ENCODE data around the gene FOXC2. TPM values are rescaled to one million over a fixed set of nuclear protein-coding genes. Genes with fewer than 3 reads are reported as not detected.

FOXC2 gene
- total and polyA plus RNA-seq, 11 donors: 0.76 to 3.3 (median 1.4) TPM

DNA sequence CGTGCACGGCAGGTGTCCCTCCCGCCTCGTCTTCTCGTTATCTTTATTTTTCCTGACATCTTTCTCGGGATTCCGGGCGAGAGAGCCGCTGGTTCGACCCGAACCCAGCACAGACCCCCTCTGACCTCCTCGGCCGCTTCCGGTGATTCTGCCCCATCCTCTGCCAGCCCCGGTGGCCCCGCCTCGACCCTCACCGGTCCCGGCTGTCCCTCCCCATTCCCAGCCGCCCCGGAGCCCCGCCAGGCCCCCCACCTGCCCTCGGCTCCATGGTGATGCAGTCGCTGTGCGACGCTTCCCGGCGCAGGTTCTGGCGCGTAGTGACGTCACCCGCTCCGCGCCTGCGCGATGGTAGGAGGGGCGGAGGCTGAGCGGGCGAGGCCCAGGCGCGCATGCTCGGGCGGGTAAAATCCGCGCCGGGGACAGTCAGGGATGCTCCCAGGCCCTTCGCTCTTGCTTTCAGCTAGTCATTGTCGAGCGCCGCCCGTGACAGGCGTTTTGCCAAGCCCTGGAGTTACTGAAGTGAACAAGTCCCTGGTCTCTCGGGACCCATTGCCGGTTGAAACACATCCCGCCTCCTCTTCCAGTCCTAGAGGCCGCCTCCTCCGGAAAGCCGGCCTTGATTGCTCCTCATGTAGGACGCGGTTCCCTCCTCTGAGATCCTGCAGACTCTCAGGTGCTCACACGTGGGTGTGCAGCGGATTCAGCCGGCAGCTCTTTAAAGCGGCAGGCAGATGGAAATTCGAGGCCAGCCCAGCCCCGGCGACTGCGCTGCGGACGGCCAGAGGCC, 11.5 kb upstream of the FOXC2 start, which contains the start of gene MTHFSD:
TSS of gene MTHFSD (minus strand) at position 319 of the 787 bp plus-strand sequence. CDS start at position 268, 51 bp downstream.
- H3K27me3 ChIP-seq: peaks cover 0 to 18% (median 0%) of the 10 kb centered on the region in 9 donors
- peaks cover 0 to 20% (median 17%) of the 10 kb centered on the region in 9 donors for H3K36me3 ChIP-seq
- TF ChIP-seq, protein P1, sequence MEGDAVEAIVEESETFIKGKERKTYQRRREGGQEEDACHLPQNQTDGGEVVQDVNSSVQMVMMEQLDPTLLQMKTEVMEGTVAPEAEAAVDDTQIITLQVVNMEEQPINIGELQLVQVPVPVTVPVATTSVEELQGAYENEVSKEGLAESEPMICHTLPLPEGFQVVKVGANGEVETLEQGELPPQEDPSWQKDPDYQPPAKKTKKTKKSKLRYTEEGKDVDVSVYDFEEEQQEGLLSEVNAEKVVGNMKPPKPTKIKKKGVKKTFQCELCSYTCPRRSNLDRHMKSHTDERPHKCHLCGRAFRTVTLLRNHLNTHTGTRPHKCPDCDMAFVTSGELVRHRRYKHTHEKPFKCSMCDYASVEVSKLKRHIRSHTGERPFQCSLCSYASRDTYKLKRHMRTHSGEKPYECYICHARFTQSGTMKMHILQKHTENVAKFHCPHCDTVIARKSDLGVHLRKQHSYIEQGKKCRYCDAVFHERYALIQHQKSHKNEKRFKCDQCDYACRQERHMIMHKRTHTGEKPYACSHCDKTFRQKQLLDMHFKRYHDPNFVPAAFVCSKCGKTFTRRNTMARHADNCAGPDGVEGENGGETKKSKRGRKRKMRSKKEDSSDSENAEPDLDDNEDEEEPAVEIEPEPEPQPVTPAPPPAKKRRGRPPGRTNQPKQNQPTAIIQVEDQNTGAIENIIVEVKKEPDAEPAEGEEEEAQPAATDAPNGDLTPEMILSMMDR (IDR thresholded peaks at IDR 0.05): no peak
- TF ChIP-seq POLR2A (IDR thresholded peaks at IDR 0.05): peak in 1 of 2 donors; percentile 85
- H3K4me1 ChIP-seq: peaks cover 0 to 15% (median 11%) of the 10 kb centered on the region in 12 donors
- H3K4me3 ChIP-seq: peak within 1 kb of the TSS; percentile 55 to 100 (median 92)
- ATAC-seq (peak; percentile 92 to 98 (median 96)), DNase-seq (peak; percentile 94 to 98 (median 95))
- WGBS, 4 donors: 4 to 8% (median 6%) methylated on average over 39 to 70 of the region's 70 CpGs
- H3K9me3 ChIP-seq: no peaks in the 10 kb centered on the region
- intact Hi-C loops (cut with DNase I): no loop called here
- peak within 1 kb of the TSS; percentile 61 to 93 (median 86) for H3K27ac ChIP-seq

DNA sequence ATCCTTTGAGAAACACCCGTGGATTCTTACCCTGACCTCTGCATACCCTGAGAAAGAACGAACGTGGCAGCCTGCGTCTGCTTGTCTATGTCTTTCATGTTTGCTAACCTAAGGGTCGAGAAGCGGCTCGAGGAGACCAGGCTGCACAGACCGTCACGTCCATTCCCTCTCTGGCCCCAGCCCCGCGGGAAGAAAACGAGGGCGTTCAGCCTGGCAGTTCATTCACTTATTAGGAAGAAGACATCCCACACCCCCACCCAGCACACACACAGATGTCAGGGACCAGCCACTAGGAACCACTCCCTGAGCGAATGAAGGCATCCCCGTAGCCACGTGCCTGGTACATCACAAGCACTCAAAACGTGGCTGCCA, 10.9 kb upstream of the FOXC2 start:
- H3K27me3 ChIP-seq: peaks cover 0 to 23% (median 0%) of the 10 kb centered on the region in 9 donors

DNA sequence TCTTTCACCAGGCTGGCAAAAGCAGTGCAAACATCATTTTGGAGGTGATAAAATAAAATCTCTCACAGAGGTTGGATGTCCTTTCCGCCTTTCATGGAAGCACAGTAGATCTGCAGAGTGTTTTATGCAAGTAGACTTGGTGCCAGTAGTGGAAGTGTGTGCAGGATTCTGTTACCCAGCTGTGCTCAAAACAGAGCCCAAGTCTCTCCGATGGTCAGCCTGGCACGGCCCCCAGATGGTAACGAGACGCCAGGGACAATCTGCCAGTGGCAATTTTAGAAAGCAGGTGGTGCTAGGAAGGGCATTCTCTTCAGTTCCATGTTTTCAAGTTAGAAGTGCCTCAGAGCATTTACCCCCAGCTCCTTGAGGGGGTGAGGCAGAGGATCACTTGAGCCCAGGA, 10.1 kb upstream of the FOXC2 start:
- no peak for DNase-seq
- Histone ChIP-seq H3K27ac (no peak overlapping the region), H3K36me3 (peaks cover 0 to 8% (median 4%) of the 10 kb centered on the region in 9 donors), H3K27me3 (peaks cover 0 to 32% (median 3%) of the 10 kb centered on the region in 9 donors), H3K4me1 (peaks cover 0 to 15% (median 11%) of the 10 kb centered on the region in 12 donors), H3K4me3 (no peak overlapping the region), H3K9me3 (no peaks in the 10 kb centered on the region)
- intact Hi-C loops (cut with DNase I): no loop called here
- ATAC-seq: no peak
- WGBS, 4 donors: 46 to 72% (median 59%) methylated on average over 5 of the region's 5 CpGs
- TF ChIP-seq, protein P1 (IDR thresholded peaks at IDR 0.05): no peak
- TF ChIP-seq POLR2A (IDR thresholded peaks at IDR 0.05): no peak

More for the DNA sequence above, 10.9 kb upstream of the FOXC2 start:
- TF ChIP-seq POLR2A (IDR thresholded peaks at IDR 0.05): no peak
- TF ChIP-seq, protein P1 (IDR thresholded peaks at IDR 0.05): no peak
- H3K4me3 ChIP-seq: peak overlapping the region in 11 of 12 donors; percentile 71 to 100 (median 94)
- WGBS, 4 donors: 29 to 38% (median 34%) methylated on average over 14 to 17 of the region's 17 CpGs
- no peak for DNase-seq
- H3K9me3 ChIP-seq: no peaks in the 10 kb centered on the region
- intact Hi-C loops (cut with DNase I): no loop called here
- peaks cover 0 to 15% (median 11%) of the 10 kb centered on the region in 12 donors for H3K4me1 ChIP-seq
- H3K36me3 ChIP-seq: peaks cover 0 to 16% (median 12%) of the 10 kb centered on the region in 9 donors
- no peak for ATAC-seq
- H3K27ac ChIP-seq: peak overlapping the region in 8 of 12 donors; percentile 82 to 93 (median 88)

DNA sequence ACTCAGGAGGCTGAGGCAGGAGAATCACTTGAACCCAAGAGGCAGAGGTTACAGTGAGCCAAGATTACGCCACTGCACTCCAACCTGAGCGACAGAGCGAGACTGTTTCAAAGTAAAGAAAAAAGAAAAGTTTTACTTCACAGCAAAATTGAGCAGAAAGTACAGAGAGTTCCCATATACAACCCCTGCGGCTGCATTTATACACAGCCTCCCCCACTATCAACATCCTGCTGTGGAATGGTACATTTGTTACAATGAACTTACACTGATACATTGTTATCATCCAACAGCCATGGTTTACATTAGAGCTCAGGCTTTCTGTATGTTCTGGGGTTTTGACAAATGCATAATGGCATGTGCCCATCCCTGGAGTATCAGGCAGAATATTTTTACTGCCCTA, 9.0 kb upstream of the FOXC2 start:
- Histone ChIP-seq H3K9me3 (no peaks in the 10 kb centered on the region), H3K4me3 (no peak overlapping the region), H3K27ac (no peak overlapping the region), H3K36me3 (peaks cover 0 to 3% (median 0%) of the 10 kb centered on the region in 9 donors), H3K4me1 (peaks cover 0 to 15% (median 11%) of the 10 kb centered on the region in 12 donors), H3K27me3 (peaks cover 0 to 33% (median 6%) of the 10 kb centered on the region in 9 donors)
- TF ChIP-seq POLR2A (IDR thresholded peaks at IDR 0.05): no peak
- TF ChIP-seq, protein P1 (IDR thresholded peaks at IDR 0.05): no peak
- intact Hi-C loops (cut with DNase I): no loop called here
- 73 to 85% (median 75%) methylated on average over 4 of the region's 4 CpGs for WGBS, 4 donors
- DNase-seq (no peak), ATAC-seq (no peak)

All from heart left ventricle (tissue), 16 donors.